Left ventricle myocardium inferior (tissue), 1 donor: Measurements from ENCODE around the gene SYNE1. TPM values are rescaled to one million over a fixed set of nuclear protein-coding genes. Genes with fewer than 3 reads are reported as not detected.

Experiments
- DNase-seq: peaks from one replicate; pipeline ENCODE4 v3.0.0-alpha.2; 2020
- H3K27ac ChIP-seq: fragments of 200-600 bp; replicated peaks from 2 replicates; pipeline ENCODE4 v1.8.0; 2021
- H3K27me3 ChIP-seq: fragments of 200-600 bp; 2 replicates; pipeline ENCODE4 v1.8.0; 2021; ENCODE audit warnings: low read depth
- H3K36me3 ChIP-seq: fragments of 200-600 bp; 2 replicates; pipeline ENCODE4 v1.8.0; 2021
- H3K4me1 ChIP-seq: fragments of 200-600 bp; 2 replicates; pipeline ENCODE4 v1.8.0; 2021
- H3K4me3 ChIP-seq: fragments of 200-600 bp; 2 replicates; pipeline ENCODE4 v1.8.0; 2021; ENCODE audit warnings: mild to moderate bottlenecking, moderate library complexity
- H3K9me3 ChIP-seq: fragments of 200-600 bp; replicated peaks from 2 replicates; pipeline ENCODE4 v1.8.0; 2021
- CTCF ChIP-seq: fragments of 200-600 bp; IDR thresholded peaks from 2 replicates; pipeline ENCODE4 v1.8.0; 2021; ENCODE audit warnings: antibody characterized with exemption, mild to moderate bottlenecking, borderline replicate concordance
- intact Hi-C: fragments of 100-400 bp; cut with micrococcal nuclease; formaldehyde crosslinking; loops from one replicate; pipeline ENCODE4 v1.11.0; 2022
- total RNA-seq: library from RNA; stranded (reverse); fragmentation: NEBNext Ultra II Directional; extraction: Animal tissue kit (Norgen Biotek cat#: 25700); gene quantifications from one replicate; pipeline ENCODE4 v1.2.1, GENCODE V29; 2021
- donor health status: DM: no; HTN: yes; CAD: no; lungs with severe emphysema.

Gene SYNE1
- total RNA-seq, 1 donor from 2014 or later = 105 TPM

GRCh38 chr6:152189736-152190135, 447.4 kb downstream of the SYNE1 start:
- DNase-seq = no peak
- intact Hi-C loops = no loop called here
- Histone ChIP-seq H3K27ac (no peak overlapping the region), H3K36me3 (peaks cover 89% of the 10 kb centered on the region), H3K9me3 (no peaks in the 10 kb centered on the region), H3K4me3 (no peak overlapping the region), H3K27me3 (no peaks in the 10 kb centered on the region), H3K4me1 (peaks cover 3% of the 10 kb centered on the region)
- TF ChIP-seq CTCF = no peak

GRCh38 chr6:152188011-152188410, 449.2 kb downstream of the SYNE1 start:
- no peak for TF ChIP-seq CTCF
- Histone ChIP-seq H3K27ac (no peak overlapping the region), H3K4me1 (peaks cover 11% of the 10 kb centered on the region), H3K4me3 (no peak overlapping the region), H3K9me3 (no peaks in the 10 kb centered on the region), H3K27me3 (no peaks in the 10 kb centered on the region), H3K36me3 (peaks cover 74% of the 10 kb centered on the region)
- intact Hi-C loops = no loop called here
- DNase-seq = no peak

GRCh38 chr6:152186840-152187239, 450.3 kb downstream of the SYNE1 start:
- Histone ChIP-seq H3K27ac (no peak overlapping the region), H3K36me3 (peaks cover 62% of the 10 kb centered on the region), H3K4me1 (peaks cover 11% of the 10 kb centered on the region), H3K9me3 (no peaks in the 10 kb centered on the region), H3K27me3 (no peaks in the 10 kb centered on the region), H3K4me3 (no peak overlapping the region)
- intact Hi-C loops = no loop called here
- TF ChIP-seq CTCF = no peak
- no peak for DNase-seq

- DNase-seq = no peak
- Histone ChIP-seq H3K4me1 (peaks cover 11% of the 10 kb centered on the region), H3K27me3 (no peaks in the 10 kb centered on the region), H3K36me3 (peaks cover 51% of the 10 kb centered on the region), H3K9me3 (no peaks in the 10 kb centered on the region), H3K4me3 (no peak overlapping the region), H3K27ac (peak overlapping the region; percentile 34)
- intact Hi-C loops = no loop called here
- TF ChIP-seq CTCF = no peak
Measured at GRCh38 chr6:152184917-152185574, 452.1 kb downstream of the SYNE1 start.

- no peak for DNase-seq
- TF ChIP-seq CTCF = no peak
- no peaks in the 10 kb centered on the region for H3K27me3 ChIP-seq
- H3K4me3 ChIP-seq = no peak overlapping the region
- peaks cover 51% of the 10 kb centered on the region for H3K36me3 ChIP-seq
- intact Hi-C loops = no loop called here
- H3K4me1 ChIP-seq = peaks cover 11% of the 10 kb centered on the region
- H3K9me3 ChIP-seq = no peaks in the 10 kb centered on the region
- peak overlapping the region; percentile 34 for H3K27ac ChIP-seq
Measured at GRCh38 chr6:152184573-152184916, 452.6 kb downstream of the SYNE1 start.
